SK-N-SH treated with all-trans-retinoic acid at 6 μM for 48 hours (cell line): ENCODE measurements around the gene RXYLT1.

Source experiments
- ATAC-seq: fragments of 200-7000 bp; cut with Tn5 transposase; 3 replicates; pipeline ENCODE4 v1.9.1; 2020; ENCODE audit warnings: mild to moderate bottlenecking, moderate library complexity
- ARNTL ChIP-seq: fragments of 450-650 bp; formaldehyde crosslinking; IDR thresholded peaks from 2 replicates; pipeline ENCODE4 v1.5.0; 2020; ENCODE audit warnings: low read depth, mild to moderate bottlenecking, moderate library complexity, borderline replicate concordance
- BACH2 ChIP-seq: fragments of 250-450 bp; sonication (Bioruptor Pico); IDR thresholded peaks from 2 replicates; pipeline ENCODE4 v1.9.0; 2021; ENCODE audit warnings: mild to moderate bottlenecking, borderline replicate concordance
- CSDC2 ChIP-seq: fragments of 250-450 bp; sonication (Bioruptor Pico); IDR thresholded peaks from 2 replicates; pipeline ENCODE4 v1.5.0; 2020; ENCODE audit warnings: mild to moderate bottlenecking, moderate library complexity
- ESRRG ChIP-seq: fragments of 250-450 bp; sonication (Bioruptor Pico); IDR thresholded peaks from 2 replicates; pipeline ENCODE4 v1.6.1; 2021; ENCODE audit warnings: mild to moderate bottlenecking
- GLIS3 ChIP-seq: fragments of 250-450 bp; sonication (Bioruptor Pico); IDR thresholded peaks from 2 replicates; pipeline ENCODE4 v1.5.0; 2020; ENCODE audit warnings: mild to moderate bottlenecking, moderate library complexity
- ISL1 ChIP-seq: fragments of 250-450 bp; sonication (Bioruptor Pico); IDR thresholded peaks from 2 replicates; pipeline ENCODE4 v2.1.2; 2022; ENCODE audit warnings: mild to moderate bottlenecking, moderate library complexity
- OSR1 ChIP-seq: fragments of 250-450 bp; sonication (Bioruptor Pico); IDR thresholded peaks from 2 replicates; pipeline ENCODE4 v1.8.0; 2022; ENCODE audit warnings: moderate library complexity, mild to moderate bottlenecking, inconsistent platforms
- PPARA ChIP-seq: fragments of 250-450 bp; sonication (Bioruptor Pico); IDR thresholded peaks from 2 replicates; pipeline ENCODE4 v1.5.0; 2020; ENCODE audit warnings: mild to moderate bottlenecking, borderline replicate concordance
- RARB ChIP-seq: fragments of 250-450 bp; sonication (Bioruptor Pico); IDR thresholded peaks from 2 replicates; pipeline ENCODE4 v1.8.0; 2021; ENCODE audit warnings: mild to moderate bottlenecking, moderate library complexity
- SNAI2 ChIP-seq: fragments of 250-450 bp; sonication (Bioruptor Pico); IDR thresholded peaks from 2 replicates; pipeline ENCODE4 v1.5.0; 2020; ENCODE audit warnings: mild to moderate bottlenecking, moderate library complexity
- TCF4 ChIP-seq: fragments of 250-450 bp; sonication (Bioruptor Pico); IDR thresholded peaks from 2 replicates; pipeline ENCODE4 v1.8.0; 2021; ENCODE audit warnings: mild to moderate bottlenecking, moderate library complexity, borderline replicate concordance
- ZC3H10 ChIP-seq: fragments of 250-450 bp; sonication (Bioruptor Pico); IDR thresholded peaks from 2 replicates; pipeline ENCODE4 v1.5.1; 2021; ENCODE audit warnings: mild to moderate bottlenecking, moderate library complexity
- ZFP30 ChIP-seq: fragments of 450-650 bp; formaldehyde crosslinking; IDR thresholded peaks from 2 replicates; pipeline ENCODE4 v1.5.0; 2022; ENCODE audit warnings: mild to moderate bottlenecking, moderate library complexity
- ZNF565 ChIP-seq: fragments of 450-650 bp; formaldehyde crosslinking; conservative IDR thresholded peaks from 2 replicates; pipeline ENCODE4 v1.5.0; 2020; ENCODE audit warnings: low read depth, mild to moderate bottlenecking, moderate library complexity
- ZNF70 ChIP-seq: fragments of 450-650 bp; formaldehyde crosslinking; IDR thresholded peaks from 2 replicates; pipeline ENCODE4 v1.5.0; 2020; ENCODE audit warnings: mild to moderate bottlenecking, moderate library complexity
- ZNF8 ChIP-seq: fragments of 450-650 bp; formaldehyde crosslinking; IDR thresholded peaks from 2 replicates; pipeline ENCODE4 v1.5.0; 2020; ENCODE audit warnings: mild to moderate bottlenecking, moderate library complexity
- TF ChIP-seq, protein P1 (sequence below): fragments of 250-450 bp; sonication (Bioruptor Pico); IDR thresholded peaks from 2 replicates; pipeline ENCODE4 v1.5.1; 2020; ENCODE audit warnings: low read depth, mild to moderate bottlenecking, moderate library complexity
- TF ChIP-seq, protein P2 (sequence below): fragments of 250-450 bp; sonication (Bioruptor Pico); IDR thresholded peaks from 2 replicates; pipeline ENCODE4 v1.8.0; 2021; ENCODE audit warnings: low read depth, mild to moderate bottlenecking, moderate library complexity, borderline replicate concordance
- TF ChIP-seq, protein P3 (sequence below): fragments of 250-450 bp; sonication (Bioruptor Pico); IDR thresholded peaks from 2 replicates; pipeline ENCODE4 v1.5.0; 2020; ENCODE audit warnings: mild to moderate bottlenecking, moderate library complexity
- TF ChIP-seq, protein P4 (sequence below): fragments of 250-450 bp; sonication (Bioruptor Pico); IDR thresholded peaks from 2 replicates; pipeline ENCODE4 v1.8.0; 2020; ENCODE audit warnings: mild to moderate bottlenecking, moderate library complexity, borderline replicate concordance

RXYLT1 gene

GRCh38 chr12:63753743-63754142 is 26.0 kb upstream of the RXYLT1 start:
- no peak for ATAC-seq
- no peak for TF ChIP-seq SNAI2 (CRISPR knock-in tag)
- TF ChIP-seq, protein P1, sequence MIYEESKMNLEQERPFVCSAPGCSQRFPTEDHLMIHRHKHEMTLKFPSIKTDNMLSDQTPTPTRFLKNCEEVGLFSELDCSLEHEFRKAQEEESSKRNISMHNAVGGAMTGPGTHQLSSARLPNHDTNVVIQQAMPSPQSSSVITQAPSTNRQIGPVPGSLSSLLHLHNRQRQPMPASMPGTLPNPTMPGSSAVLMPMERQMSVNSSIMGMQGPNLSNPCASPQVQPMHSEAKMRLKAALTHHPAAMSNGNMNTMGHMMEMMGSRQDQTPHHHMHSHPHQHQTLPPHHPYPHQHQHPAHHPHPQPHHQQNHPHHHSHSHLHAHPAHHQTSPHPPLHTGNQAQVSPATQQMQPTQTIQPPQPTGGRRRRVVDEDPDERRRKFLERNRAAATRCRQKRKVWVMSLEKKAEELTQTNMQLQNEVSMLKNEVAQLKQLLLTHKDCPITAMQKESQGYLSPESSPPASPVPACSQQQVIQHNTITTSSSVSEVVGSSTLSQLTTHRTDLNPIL (CRISPR knock-in tag), result no peak
- TF ChIP-seq, protein P2, sequence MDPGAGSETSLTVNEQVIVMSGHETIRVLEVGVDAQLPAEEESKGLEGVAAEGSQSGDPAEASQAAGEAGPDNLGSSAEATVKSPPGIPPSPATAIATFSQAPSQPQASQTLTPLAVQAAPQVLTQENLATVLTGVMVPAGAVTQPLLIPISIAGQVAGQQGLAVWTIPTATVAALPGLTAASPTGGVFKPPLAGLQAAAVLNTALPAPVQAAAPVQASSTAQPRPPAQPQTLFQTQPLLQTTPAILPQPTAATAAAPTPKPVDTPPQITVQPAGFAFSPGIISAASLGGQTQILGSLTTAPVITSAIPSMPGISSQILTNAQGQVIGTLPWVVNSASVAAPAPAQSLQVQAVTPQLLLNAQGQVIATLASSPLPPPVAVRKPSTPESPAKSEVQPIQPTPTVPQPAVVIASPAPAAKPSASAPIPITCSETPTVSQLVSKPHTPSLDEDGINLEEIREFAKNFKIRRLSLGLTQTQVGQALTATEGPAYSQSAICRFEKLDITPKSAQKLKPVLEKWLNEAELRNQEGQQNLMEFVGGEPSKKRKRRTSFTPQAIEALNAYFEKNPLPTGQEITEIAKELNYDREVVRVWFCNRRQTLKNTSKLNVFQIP (CRISPR knock-in tag), result no peak
- no peak for TF ChIP-seq ZNF565 (CRISPR knock-in tag)
- TF ChIP-seq, protein P3, sequence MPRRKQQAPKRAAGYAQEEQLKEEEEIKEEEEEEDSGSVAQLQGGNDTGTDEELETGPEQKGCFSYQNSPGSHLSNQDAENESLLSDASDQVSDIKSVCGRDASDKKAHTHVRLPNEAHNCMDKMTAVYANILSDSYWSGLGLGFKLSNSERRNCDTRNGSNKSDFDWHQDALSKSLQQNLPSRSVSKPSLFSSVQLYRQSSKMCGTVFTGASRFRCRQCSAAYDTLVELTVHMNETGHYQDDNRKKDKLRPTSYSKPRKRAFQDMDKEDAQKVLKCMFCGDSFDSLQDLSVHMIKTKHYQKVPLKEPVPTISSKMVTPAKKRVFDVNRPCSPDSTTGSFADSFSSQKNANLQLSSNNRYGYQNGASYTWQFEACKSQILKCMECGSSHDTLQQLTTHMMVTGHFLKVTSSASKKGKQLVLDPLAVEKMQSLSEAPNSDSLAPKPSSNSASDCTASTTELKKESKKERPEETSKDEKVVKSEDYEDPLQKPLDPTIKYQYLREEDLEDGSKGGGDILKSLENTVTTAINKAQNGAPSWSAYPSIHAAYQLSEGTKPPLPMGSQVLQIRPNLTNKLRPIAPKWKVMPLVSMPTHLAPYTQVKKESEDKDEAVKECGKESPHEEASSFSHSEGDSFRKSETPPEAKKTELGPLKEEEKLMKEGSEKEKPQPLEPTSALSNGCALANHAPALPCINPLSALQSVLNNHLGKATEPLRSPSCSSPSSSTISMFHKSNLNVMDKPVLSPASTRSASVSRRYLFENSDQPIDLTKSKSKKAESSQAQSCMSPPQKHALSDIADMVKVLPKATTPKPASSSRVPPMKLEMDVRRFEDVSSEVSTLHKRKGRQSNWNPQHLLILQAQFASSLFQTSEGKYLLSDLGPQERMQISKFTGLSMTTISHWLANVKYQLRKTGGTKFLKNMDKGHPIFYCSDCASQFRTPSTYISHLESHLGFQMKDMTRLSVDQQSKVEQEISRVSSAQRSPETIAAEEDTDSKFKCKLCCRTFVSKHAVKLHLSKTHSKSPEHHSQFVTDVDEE, result no peak
- TF ChIP-seq ESRRG, result no peak
- TF ChIP-seq TCF4, result no peak
- TF ChIP-seq PPARA (CRISPR knock-in tag), result no peak
- no peak for TF ChIP-seq OSR1 (CRISPR knock-in tag)
- TF ChIP-seq ZC3H10 (CRISPR knock-in tag), result no peak

- no peak for TF ChIP-seq SNAI2 (CRISPR knock-in tag)
- no peak for TF ChIP-seq ISL1 (CRISPR knock-in tag)
- TF ChIP-seq, protein P3, result no peak
- TF ChIP-seq ZFP30 (CRISPR knock-in tag), result no peak
- TF ChIP-seq, protein P4, sequence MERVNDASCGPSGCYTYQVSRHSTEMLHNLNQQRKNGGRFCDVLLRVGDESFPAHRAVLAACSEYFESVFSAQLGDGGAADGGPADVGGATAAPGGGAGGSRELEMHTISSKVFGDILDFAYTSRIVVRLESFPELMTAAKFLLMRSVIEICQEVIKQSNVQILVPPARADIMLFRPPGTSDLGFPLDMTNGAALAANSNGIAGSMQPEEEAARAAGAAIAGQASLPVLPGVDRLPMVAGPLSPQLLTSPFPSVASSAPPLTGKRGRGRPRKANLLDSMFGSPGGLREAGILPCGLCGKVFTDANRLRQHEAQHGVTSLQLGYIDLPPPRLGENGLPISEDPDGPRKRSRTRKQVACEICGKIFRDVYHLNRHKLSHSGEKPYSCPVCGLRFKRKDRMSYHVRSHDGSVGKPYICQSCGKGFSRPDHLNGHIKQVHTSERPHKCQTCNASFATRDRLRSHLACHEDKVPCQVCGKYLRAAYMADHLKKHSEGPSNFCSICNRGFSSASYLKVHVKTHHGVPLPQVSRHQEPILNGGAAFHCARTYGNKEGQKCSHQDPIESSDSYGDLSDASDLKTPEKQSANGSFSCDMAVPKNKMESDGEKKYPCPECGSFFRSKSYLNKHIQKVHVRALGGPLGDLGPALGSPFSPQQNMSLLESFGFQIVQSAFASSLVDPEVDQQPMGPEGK (CRISPR knock-in tag), result no peak
- TF ChIP-seq OSR1 (CRISPR knock-in tag), result no peak
- no peak for TF ChIP-seq TCF4
- no peak for TF ChIP-seq ZNF565 (CRISPR knock-in tag)
- TF ChIP-seq, protein P2 (CRISPR knock-in tag), result no peak
- no peak for ATAC-seq
Observed at GRCh38 chr12:63764481-63764880, 15.2 kb upstream of the RXYLT1 start.

DNA sequence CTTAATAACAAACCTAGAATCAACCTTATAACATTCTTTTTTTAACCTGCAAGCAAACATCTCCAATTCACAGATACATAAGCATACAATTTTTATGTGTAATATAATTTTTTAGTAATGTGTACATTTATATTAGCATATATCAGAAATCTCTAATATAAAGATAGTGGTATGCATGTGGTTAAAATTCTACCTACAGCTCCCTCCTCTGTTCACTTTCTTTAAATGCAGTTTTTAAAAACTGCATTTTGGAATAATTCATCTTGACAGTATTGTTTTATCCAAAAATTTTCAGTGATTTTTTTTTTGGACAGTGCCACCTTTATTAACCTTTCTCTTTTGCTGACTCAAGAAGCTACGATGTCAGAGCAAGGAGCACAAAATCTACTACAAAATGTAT is 13.2 kb upstream of the RXYLT1 start:
- ATAC-seq, result no peak
- TF ChIP-seq CSDC2 (no peak), RARB (CRISPR knock-in tag) (no peak), ARNTL (CRISPR knock-in tag) (no peak), BACH2 (CRISPR knock-in tag) (no peak), ZC3H10 (CRISPR knock-in tag) (no peak), ZNF70 (CRISPR knock-in tag) (no peak), OSR1 (CRISPR knock-in tag) (no peak), ESRRG (no peak), ZNF8 (CRISPR knock-in tag) (no peak), ISL1 (CRISPR knock-in tag) (no peak), GLIS3 (CRISPR knock-in tag) (no peak), PPARA (CRISPR knock-in tag) (no peak)
- TF ChIP-seq, protein P4 (CRISPR knock-in tag), result no peak
- TF ChIP-seq, protein P3, result no peak
